ENCODE data around the gene CYB561A3. TPM values are rescaled to one million over a fixed set of nuclear protein-coding genes. Genes with fewer than 3 reads are reported as not detected.
A peak's percentile ranks its signal among the peaks of the same experiment; 100 is the strongest.
"Not testable (repeated sequence)": the region's sequence is repeated elsewhere in the genome, so short reads cannot be mapped to it uniquely, and the experiment has no call there.

CYB561A3 gene
- total RNA-seq, 1 donor from 2014 or later = 39.0 TPM

DNA sequence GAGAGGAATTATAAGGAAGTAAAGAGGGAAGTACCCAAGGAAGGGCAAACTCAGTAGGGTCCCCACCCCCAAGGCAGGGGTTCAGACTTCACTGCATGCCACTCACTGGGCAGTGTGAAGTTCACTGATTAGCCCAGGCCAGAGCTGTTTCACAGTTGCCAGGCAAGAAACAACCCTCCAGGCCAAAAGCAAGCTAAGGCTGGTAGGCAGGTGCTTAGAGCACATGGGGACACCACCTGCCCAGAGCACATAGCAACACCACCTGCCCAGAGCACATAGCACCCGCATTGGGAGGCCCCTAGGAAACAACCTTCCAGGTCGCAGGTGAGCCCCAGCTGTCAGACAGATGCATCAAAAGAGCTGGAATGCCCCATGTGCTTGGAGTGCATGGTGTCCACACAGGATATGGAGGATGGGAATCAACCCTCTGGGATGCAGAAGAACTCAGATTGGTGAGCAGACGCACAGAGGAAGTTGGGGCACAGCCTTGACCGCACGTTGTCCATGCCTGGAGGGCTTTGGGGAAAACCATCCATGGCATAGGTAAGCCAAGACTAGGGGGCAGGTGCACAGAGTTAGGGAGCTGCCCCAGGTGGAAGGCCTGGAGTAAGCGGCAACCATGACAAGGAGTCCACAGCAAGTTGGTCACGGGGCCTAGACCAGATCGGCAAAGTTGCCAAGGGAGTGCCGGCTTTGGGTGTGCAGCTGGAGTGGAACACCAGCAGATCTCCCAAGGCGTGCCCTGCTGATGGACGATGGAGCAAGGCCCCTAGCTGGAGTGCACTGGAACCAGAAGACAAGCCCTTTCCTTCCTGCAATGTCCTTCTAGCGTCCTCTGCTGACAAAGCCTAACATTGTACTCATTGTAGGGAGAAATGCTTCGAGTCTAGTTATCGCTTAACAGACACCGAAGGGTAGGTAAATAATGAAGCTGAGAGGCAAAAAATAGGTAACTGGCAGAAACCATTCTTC lies 22.9 kb upstream of the CYB561A3 start:
- H3K27me3 ChIP-seq (ENCODE audit: control insufficient read depth, insufficient read depth, low read length) = no peaks in the 10 kb centered on the region
- DNase-seq (ENCODE audit: low read depth) = no peak
- TF ChIP-seq, protein P1, sequence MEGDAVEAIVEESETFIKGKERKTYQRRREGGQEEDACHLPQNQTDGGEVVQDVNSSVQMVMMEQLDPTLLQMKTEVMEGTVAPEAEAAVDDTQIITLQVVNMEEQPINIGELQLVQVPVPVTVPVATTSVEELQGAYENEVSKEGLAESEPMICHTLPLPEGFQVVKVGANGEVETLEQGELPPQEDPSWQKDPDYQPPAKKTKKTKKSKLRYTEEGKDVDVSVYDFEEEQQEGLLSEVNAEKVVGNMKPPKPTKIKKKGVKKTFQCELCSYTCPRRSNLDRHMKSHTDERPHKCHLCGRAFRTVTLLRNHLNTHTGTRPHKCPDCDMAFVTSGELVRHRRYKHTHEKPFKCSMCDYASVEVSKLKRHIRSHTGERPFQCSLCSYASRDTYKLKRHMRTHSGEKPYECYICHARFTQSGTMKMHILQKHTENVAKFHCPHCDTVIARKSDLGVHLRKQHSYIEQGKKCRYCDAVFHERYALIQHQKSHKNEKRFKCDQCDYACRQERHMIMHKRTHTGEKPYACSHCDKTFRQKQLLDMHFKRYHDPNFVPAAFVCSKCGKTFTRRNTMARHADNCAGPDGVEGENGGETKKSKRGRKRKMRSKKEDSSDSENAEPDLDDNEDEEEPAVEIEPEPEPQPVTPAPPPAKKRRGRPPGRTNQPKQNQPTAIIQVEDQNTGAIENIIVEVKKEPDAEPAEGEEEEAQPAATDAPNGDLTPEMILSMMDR (IDR thresholded peaks at IDR 0.05; ENCODE audit: insufficient read depth, low read length, poor library complexity, severe bottlenecking) = peak; percentile 21
- H3K4me3 ChIP-seq (ENCODE audit: low read depth, low read length) = no peak overlapping the region
- H3K36me3 ChIP-seq (ENCODE audit: control insufficient read depth, insufficient read depth, low read length) = no peaks in the 10 kb centered on the region

DNA sequence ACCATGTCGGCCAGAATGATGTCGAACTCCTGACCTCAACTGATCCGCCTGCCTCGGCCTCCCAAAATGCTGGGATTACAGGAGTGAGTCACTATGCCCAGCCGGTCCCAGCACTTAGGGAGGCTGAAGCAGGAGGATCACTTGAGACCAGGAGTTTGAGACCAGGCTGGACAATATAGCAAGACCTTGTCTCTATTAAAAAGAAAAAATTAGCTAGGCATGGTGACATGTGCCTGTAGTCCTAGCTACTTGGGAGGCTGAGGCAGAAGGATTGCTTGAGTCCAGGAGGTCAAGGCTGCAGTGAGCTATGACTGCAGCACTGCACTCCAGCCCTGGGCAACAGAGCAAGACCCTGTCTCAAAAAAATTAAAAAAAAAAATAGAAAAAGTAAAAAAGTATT lies 22.2 kb upstream of the CYB561A3 start:
- DNase-seq (ENCODE audit: low read depth); H3K36me3 ChIP-seq (ENCODE audit: control insufficient read depth, insufficient read depth, low read length); H3K4me3 ChIP-seq (ENCODE audit: low read depth, low read length); H3K27me3 ChIP-seq (ENCODE audit: control insufficient read depth, insufficient read depth, low read length): not testable (repeated sequence)

DNA sequence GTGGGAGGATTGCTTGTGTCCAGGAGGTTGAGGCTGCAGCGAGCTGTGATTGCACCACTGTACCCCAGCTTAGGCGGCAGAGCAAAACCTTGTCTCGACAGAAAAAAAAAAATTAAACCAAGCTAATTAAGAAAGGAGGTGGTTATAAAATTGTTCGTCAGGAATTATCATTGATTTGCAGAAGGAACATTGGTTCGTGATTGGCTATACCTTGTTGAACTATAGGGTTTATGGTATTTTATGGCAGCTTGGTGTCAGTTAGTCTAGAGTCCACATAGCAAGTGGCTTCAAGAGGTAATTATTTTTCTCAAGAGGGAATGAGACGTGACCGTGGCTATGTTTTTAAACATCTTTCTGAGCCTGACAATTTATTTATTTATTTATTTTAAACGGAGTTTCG lies 19.2 kb upstream of the CYB561A3 start:
- TF ChIP-seq, protein P1 (IDR thresholded peaks at IDR 0.05; ENCODE audit: insufficient read depth, low read length, poor library complexity, severe bottlenecking) = no peak
- H3K4me3 ChIP-seq (ENCODE audit: low read depth, low read length) = no peak overlapping the region
- no peaks in the 10 kb centered on the region for H3K27me3 ChIP-seq (ENCODE audit: control insufficient read depth, insufficient read depth, low read length)
- no peak for DNase-seq (ENCODE audit: low read depth)
- H3K36me3 ChIP-seq (ENCODE audit: control insufficient read depth, insufficient read depth, low read length) = no peaks in the 10 kb centered on the region

DNA sequence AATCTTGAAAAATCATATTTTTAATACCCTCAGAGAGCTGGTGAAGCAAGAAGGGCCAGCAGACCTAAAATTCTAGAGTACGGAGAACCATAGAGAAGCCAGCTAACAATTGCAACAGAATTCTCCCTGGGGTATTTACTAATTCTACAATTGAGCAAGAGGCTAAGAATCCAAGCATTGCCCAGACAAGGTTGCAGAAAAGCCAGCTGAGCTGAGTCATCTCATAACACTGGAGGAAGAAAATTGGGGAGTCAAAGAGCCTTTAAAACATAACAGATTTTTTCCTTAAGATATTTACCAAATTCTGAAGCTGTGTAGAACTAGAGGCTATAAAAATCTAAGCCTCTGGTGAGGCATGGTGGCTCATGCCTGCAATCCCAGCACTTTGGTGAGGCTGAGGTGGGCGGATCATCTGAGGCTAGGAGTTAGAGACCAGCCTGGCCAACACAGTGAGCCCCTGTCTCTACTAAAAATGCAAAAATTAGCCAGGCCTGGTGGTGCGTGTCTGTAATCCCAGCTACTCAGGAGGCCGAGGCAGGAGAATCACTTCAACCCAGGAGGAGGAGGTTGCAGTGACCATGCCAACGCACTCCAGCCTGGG lies 17.1 kb upstream of the CYB561A3 start:
- DNase-seq (ENCODE audit: low read depth) = no peak
- Histone ChIP-seq H3K36me3 (ENCODE audit: control insufficient read depth, insufficient read depth, low read length) (no peaks in the 10 kb centered on the region), H3K27me3 (ENCODE audit: control insufficient read depth, insufficient read depth, low read length) (no peaks in the 10 kb centered on the region), H3K4me3 (ENCODE audit: low read depth, low read length) (no peak overlapping the region)
- TF ChIP-seq, protein P1 (IDR thresholded peaks at IDR 0.05; ENCODE audit: insufficient read depth, low read length, poor library complexity, severe bottlenecking) = no peak

DNA sequence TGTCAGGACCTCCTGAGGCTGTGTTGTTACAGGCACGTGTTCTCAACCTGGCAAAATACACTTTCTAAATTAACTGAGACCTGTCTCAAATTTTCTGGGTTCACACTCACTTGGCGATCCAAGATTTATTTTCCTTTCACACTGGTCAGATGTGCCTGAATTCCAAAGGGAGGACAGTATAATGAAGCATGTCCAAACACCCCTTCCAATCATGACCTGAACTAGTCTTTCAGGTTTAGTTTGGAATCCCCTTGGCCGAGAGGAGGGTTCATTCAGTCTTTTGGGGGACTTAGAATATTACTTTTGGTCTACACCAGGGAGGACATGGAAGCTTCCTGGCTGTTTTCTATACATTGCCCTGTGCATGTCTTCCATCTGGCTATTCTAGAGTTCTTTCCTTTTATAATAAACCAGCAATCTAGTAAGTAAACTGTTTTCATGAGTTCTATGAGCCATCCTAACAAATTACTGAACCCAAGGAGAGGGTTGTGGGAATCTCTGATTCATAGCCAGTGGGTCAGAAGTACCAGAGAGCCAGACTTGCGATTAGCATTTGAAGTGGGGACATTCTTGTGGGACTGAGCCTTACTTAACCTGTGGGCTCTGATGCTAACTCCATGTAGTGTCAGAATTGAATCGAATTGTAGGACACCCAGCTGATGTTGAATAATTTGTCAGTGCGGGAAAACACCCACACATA lies 15.9 kb upstream of the CYB561A3 start:
- DNase-seq (ENCODE audit: low read depth) = no peak
- TF ChIP-seq, protein P1 (IDR thresholded peaks at IDR 0.05; ENCODE audit: insufficient read depth, low read length, poor library complexity, severe bottlenecking) = no peak
- H3K4me3 ChIP-seq (ENCODE audit: low read depth, low read length) = no peak overlapping the region
- no peaks in the 10 kb centered on the region for H3K36me3 ChIP-seq (ENCODE audit: control insufficient read depth, insufficient read depth, low read length)
- H3K27me3 ChIP-seq (ENCODE audit: control insufficient read depth, insufficient read depth, low read length) = no peaks in the 10 kb centered on the region

DNA sequence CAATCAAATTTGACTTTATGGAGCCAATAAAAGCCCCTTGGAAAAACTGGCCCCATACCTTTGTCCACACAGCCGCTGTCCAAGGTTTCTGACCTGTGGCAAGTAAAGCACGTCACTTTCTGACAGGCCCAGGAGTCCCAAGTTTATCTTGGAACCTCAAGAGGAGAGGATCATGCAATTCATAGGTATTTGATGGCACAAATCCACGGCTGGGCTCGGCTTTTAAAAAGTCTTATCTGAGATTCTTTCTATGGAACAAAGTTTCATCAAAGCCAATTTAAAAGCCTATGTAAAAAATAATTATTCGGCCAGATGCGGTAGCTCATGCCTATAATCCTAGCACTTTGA lies 14.1 kb upstream of the CYB561A3 start:
- no peaks in the 10 kb centered on the region for H3K27me3 ChIP-seq (ENCODE audit: control insufficient read depth, insufficient read depth, low read length)
- no peaks in the 10 kb centered on the region for H3K36me3 ChIP-seq (ENCODE audit: control insufficient read depth, insufficient read depth, low read length)
- DNase-seq (ENCODE audit: low read depth) = no peak
- TF ChIP-seq, protein P1 (IDR thresholded peaks at IDR 0.05; ENCODE audit: insufficient read depth, low read length, poor library complexity, severe bottlenecking) = no peak
- H3K4me3 ChIP-seq (ENCODE audit: low read depth, low read length) = no peak overlapping the region
